AG09319 (cell line): Measurements from ENCODE around the gene GSDME.
"Not testable (repeated sequence)": the region's sequence is repeated elsewhere in the genome, so short reads cannot be mapped to it uniquely, and the experiment has no call there.

ENCODE experiments used
- DNase-seq: peaks from one replicate; pipeline ENCODE4 v3.0.0-alpha.2; 2010; ENCODE audit warnings: low read depth; ENCODE audit errors: extremely low read depth
- CTCF ChIP-seq: IDR thresholded peaks from 2 replicates; pipeline ENCODE4 v1.5.1; 2011; ENCODE audit warnings: low read depth, mild to moderate bottlenecking, inconsistent platforms, low read length, moderate library complexity

Gene GSDME

GRCh38 chr7:24797270-24797669 is 40.0 kb upstream of the GSDME start:
- TF ChIP-seq CTCF: no peak
- DNase-seq: no peak

GRCh38 chr7:24795407-24795767 is 38.1 kb upstream of the GSDME start:
- DNase-seq: no peak
- TF ChIP-seq CTCF: no peak

DNA sequence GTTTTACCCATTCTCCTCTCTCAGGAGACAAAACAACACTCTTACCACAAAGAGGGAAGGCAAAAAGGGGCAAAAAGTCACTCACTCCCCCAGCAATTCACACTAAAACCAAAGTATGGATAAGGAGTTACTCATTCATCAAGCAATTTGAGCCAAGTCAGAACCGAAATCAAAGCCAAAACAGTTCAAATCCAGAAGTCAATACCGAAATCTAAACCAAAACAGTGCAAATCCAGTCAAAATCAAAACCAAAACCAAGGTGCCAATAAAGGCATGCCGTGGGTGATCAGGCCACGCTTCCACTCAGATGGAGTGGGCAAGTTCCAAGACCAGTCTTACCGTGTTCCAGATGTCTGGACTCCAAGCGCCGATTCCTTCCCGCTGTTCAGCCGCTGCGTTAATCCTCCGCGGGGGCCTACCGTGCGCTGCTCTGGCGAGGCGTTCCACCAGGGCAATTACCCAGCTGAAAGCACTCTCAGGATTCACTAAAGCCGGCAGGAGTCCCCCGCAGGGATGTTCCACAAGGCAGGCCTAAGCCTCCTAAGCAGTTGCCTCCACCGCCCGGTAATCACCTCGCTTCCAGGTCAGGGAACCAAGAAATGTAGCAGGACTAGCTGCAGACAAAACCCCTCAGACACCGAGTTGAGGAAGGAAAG is 37.6 kb upstream of the GSDME start:
- DNase-seq: not testable (repeated sequence)

DNA sequence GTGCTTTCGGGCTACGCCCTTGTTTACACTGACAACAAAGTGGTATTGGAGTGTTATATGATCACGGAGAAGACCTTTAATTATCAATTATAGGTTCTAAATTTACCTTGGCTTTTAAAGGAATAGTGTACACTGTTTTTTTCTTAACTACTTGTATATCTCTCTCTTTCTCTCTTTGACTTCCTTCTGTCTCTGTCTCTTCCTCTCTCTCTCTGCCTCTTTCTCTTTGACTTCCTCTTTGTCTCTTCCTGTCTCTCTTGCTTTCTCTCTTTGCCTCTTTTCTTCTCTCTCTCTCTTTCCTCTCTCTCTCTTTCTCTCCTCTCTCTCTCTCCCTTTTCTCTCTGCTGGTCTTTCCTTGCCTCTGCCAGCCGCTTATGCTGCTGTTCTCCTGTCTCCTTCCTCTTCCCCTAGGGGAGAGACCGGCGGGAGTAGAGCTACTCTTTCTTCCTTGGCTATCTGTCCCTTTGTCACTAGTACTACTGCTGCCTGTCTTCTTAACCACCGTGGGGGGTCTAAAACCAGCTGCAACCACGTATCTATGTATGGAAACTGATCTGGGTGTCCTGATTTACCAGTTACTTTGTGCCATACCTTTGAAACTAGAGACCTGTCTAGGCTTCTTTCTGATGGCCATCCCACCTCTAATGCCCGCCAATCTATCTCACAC is 36.9 kb upstream of the GSDME start:
- no peak for DNase-seq
- TF ChIP-seq CTCF: no peak

DNA sequence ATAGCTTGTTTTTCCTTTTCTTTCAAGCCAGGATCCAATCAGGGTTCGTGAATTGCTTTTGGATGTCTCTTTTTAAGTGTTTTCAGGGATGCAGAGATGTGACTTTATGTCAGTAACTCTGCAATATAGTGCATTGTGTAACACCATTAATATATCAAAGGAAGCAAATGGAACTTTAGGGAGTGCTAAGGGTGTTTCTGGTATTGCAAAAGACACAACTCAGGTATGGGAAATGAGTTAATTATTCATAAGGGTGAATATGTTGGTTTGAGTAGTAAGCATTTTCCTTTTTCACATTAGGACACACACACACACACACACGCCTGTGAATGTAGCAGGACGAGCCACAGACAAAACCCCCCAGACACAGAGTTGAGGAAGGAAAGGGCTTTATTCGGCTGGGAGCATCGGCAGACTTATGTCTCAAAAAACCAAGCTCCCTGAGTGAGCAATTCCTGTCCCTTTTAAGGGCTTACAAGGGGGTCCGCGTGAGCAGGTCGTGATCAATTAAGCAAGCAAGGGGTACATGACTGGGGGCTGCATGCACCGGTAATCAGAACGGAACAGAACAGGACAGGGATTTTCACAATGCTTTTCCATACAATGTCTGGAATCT is 31.8 kb upstream of the GSDME start:
- no peak for DNase-seq

DNA sequence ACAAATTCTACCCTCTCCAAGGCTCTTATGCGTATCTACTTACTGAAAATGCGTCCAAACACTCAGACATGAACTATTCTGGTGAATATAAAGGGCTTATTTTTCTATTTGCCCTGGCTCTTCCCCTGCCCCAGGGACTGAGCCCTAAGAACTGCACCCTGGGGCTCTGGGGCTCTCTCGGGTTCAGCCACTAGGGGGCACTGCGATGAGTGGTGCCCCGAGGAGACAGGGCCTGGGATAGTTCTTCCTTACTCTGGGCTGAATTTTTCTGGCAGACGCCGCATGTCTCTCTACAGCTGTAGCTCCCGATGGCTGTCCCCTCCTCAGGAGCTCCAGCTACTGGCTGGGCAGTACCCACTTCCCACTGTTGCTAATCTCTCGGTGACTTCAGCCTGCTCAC is 30.8 kb upstream of the GSDME start:
- peak; percentile 29 for TF ChIP-seq CTCF
- no peak for DNase-seq

More for the DNA sequence above, 31.8 kb upstream of the GSDME start:
- no peak for TF ChIP-seq CTCF

GRCh38 chr7:24786941-24787340 is 29.7 kb upstream of the GSDME start:
- peak; percentile 83 for DNase-seq
- TF ChIP-seq CTCF: no peak

DNA sequence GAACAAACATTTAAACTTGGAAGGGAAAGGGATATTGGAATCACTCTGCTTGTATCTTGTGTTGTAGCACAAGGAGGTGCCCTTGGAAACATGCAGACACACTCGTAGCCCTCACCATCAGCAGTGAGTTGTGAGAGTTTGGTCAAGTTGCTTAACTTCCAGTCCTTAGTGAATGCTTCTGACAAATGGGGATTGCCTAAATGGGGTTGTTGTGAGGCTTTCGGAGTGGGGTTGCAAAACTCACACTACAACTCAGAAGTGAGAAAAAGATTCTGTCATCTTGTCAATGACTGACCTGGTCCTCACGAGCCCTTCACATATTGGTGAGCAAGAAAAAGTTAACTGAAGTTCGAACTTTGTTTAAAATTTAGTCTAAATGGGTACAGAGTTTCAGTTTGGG is 29.0 kb upstream of the GSDME start:
- no peak for TF ChIP-seq CTCF
- no peak for DNase-seq
